DND-41 (cell line): Measurements from ENCODE around the gene POMGNT1.

Experiments used
- ATAC-seq: fragments of 200-7000 bp; cut with Tn5 transposase; 3 replicates; pipeline ENCODE4 v1.9.1; 2021; ENCODE audit warnings: low read depth; ENCODE audit not compliant: insufficient read depth
- DNase-seq: peaks from one replicate; pipeline ENCODE4 v3.0.0-alpha.2; 2020
- H2AFZ ChIP-seq: 2 replicates; pipeline ENCODE4 v1.6.0; 2012; ENCODE audit warnings: low read depth, low read length
- H3K27ac ChIP-seq: 2 replicates; pipeline ENCODE4 v1.5.1; 2012; ENCODE audit warnings: low read length, inconsistent platforms
- H3K27me3 ChIP-seq: fragments of 200-600 bp; sonication (generic); 2 replicates; pipeline ENCODE4 v1.6.0; 2012; ENCODE audit warnings: low read length, mild to moderate bottlenecking, inconsistent platforms; ENCODE audit not compliant: insufficient read depth, poor library complexity
- H3K36me3 ChIP-seq: 2 replicates; pipeline ENCODE4 v1.5.1; 2012; ENCODE audit warnings: low read length, inconsistent platforms; ENCODE audit not compliant: insufficient read depth
- H3K4me1 ChIP-seq: 2 replicates; pipeline ENCODE4 v1.5.1; 2012; ENCODE audit warnings: mild to moderate bottlenecking, low read length; ENCODE audit not compliant: insufficient read depth
- H3K4me2 ChIP-seq: 2 replicates; pipeline ENCODE4 v1.6.0; 2012; ENCODE audit warnings: mild to moderate bottlenecking, moderate library complexity, low read length, inconsistent platforms; ENCODE audit not compliant: insufficient read depth
- H3K4me3 ChIP-seq, 2 experiments: fragments of 200-600 bp in 1 of 2; shearing (Covaris generic) in 1 of 2; 2 replicates each; pipeline ENCODE4 v1.5.1; 2012 to 2016; ENCODE audit warnings: inconsistent platforms in 2 of 2, low read length in 2 of 2, mild to moderate bottlenecking in 2 of 2, low read depth in 1 of 2, moderate library complexity in 1 of 2
- H3K79me2 ChIP-seq: 2 replicates; pipeline ENCODE4 v1.6.0; 2012; ENCODE audit warnings: low read length, inconsistent platforms; ENCODE audit not compliant: insufficient read depth
- H3K9ac ChIP-seq: 2 replicates; pipeline ENCODE4 v1.6.0; 2012; ENCODE audit warnings: low read depth, mild to moderate bottlenecking, inconsistent platforms, low read length, moderate library complexity
- H3K9me3 ChIP-seq: 2 replicates; pipeline ENCODE4 v1.5.1; 2012; ENCODE audit warnings: low read length, moderate library complexity, mild to moderate bottlenecking, inconsistent platforms; ENCODE audit not compliant: insufficient read depth, severe bottlenecking
- H4K20me1 ChIP-seq: 2 replicates; pipeline ENCODE4 v1.6.0; 2012; ENCODE audit warnings: low read length; ENCODE audit not compliant: insufficient read depth
- EZH2 ChIP-seq: IDR thresholded peaks from 3 replicates; pipeline ENCODE4 v1.6.1; 2012; ENCODE audit warnings: borderline replicate concordance, low read depth, mild to moderate bottlenecking, moderate library complexity, low read length, inconsistent platforms; ENCODE audit not compliant: severe bottlenecking
- TF ChIP-seq, protein P1 (sequence below): IDR thresholded peaks from 2 replicates; pipeline ENCODE4 v1.5.1; 2012; ENCODE audit warnings: borderline replicate concordance, low read length, moderate library complexity, mild to moderate bottlenecking; ENCODE audit not compliant: poor library complexity, severe bottlenecking; ENCODE audit errors: extremely low read depth

The POMGNT1 gene

GRCh38 chr1:46194641-46195193 lies 3.5 kb downstream of the POMGNT1 start:
- H3K4me1 ChIP-seq = peaks cover 30% of the 10 kb centered on the region
- H4K20me1 ChIP-seq = no peaks in the 10 kb centered on the region
- no peaks in the 10 kb centered on the region for H3K9me3 ChIP-seq
- TF ChIP-seq, protein P1, sequence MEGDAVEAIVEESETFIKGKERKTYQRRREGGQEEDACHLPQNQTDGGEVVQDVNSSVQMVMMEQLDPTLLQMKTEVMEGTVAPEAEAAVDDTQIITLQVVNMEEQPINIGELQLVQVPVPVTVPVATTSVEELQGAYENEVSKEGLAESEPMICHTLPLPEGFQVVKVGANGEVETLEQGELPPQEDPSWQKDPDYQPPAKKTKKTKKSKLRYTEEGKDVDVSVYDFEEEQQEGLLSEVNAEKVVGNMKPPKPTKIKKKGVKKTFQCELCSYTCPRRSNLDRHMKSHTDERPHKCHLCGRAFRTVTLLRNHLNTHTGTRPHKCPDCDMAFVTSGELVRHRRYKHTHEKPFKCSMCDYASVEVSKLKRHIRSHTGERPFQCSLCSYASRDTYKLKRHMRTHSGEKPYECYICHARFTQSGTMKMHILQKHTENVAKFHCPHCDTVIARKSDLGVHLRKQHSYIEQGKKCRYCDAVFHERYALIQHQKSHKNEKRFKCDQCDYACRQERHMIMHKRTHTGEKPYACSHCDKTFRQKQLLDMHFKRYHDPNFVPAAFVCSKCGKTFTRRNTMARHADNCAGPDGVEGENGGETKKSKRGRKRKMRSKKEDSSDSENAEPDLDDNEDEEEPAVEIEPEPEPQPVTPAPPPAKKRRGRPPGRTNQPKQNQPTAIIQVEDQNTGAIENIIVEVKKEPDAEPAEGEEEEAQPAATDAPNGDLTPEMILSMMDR = no peak
- no peak for TF ChIP-seq EZH2
- no peak overlapping the region for H2AFZ ChIP-seq
- H3K36me3 ChIP-seq = peaks cover 67% of the 10 kb centered on the region
- H3K27ac ChIP-seq = no peak overlapping the region
- no peak overlapping the region for H3K4me2 ChIP-seq
- ATAC-seq (no peak), DNase-seq (no peak)
- H3K27me3 ChIP-seq = no peaks in the 10 kb centered on the region
- no peak overlapping the region for H3K9ac ChIP-seq
- no peak overlapping the region for H3K4me3 ChIP-seq
- H3K79me2 ChIP-seq = peaks cover 17% of the 10 kb centered on the region

GRCh38 chr1:46193984-46194570 lies 4.2 kb downstream of the POMGNT1 start:
- Histone ChIP-seq H2AFZ (no peak overlapping the region), H3K4me1 (peaks cover 23% of the 10 kb centered on the region), H3K4me3 (no peak overlapping the region), H3K36me3 (peaks cover 73% of the 10 kb centered on the region), H3K9me3 (no peaks in the 10 kb centered on the region), H4K20me1 (no peaks in the 10 kb centered on the region), H3K27ac (no peak overlapping the region), H3K79me2 (peaks cover 17% of the 10 kb centered on the region), H3K27me3 (no peaks in the 10 kb centered on the region), H3K9ac (no peak overlapping the region), H3K4me2 (no peak overlapping the region)
- TF ChIP-seq, protein P1 = no peak
- TF ChIP-seq EZH2 = no peak
- ATAC-seq = no peak
- no peak for DNase-seq

DNA sequence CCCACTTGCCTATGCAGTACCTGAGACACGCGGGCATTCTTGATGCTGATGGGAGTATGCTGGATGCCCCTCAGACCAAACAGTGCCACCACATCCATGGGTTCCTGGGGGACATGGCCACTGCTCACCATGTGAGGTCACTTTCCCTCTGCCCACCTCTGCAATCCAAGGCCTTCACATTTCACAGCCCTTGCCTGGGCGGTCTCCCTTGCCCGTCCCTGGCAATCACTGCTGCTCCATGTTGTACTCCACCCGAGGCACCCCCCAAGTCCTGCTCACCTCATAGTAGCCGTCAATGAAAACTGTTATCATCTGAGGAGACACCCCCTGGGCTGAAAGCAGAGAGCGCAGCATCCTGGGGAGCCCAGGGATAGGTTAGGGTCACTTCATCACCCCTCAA lies 4.9 kb downstream of the POMGNT1 start:
- H3K4me1 ChIP-seq = peaks cover 17% of the 10 kb centered on the region
- DNase-seq = no peak

More for the DNA sequence above, 4.9 kb downstream of the POMGNT1 start:
- Histone ChIP-seq H3K79me2 (peaks cover 14% of the 10 kb centered on the region), H3K4me3 (no peak overlapping the region), H3K9ac (no peak overlapping the region), H4K20me1 (no peaks in the 10 kb centered on the region), H3K27me3 (no peaks in the 10 kb centered on the region), H3K27ac (no peak overlapping the region), H3K36me3 (peaks cover 80% of the 10 kb centered on the region), H2AFZ (no peak overlapping the region), H3K9me3 (no peaks in the 10 kb centered on the region), H3K4me2 (no peak overlapping the region)
- ATAC-seq = no peak
- no peak for TF ChIP-seq EZH2
- TF ChIP-seq, protein P1 = no peak
